ENCODE data around the gene RBPMS2. TPM values are rescaled to one million over a fixed set of nuclear protein-coding genes. Genes with fewer than 3 reads are reported as not detected.

RBPMS2 gene
- polyA plus RNA-seq, 2 of the 4 experiments (the other 2 are of a cell fraction): 3.0 to 8.7 TPM

DNA sequence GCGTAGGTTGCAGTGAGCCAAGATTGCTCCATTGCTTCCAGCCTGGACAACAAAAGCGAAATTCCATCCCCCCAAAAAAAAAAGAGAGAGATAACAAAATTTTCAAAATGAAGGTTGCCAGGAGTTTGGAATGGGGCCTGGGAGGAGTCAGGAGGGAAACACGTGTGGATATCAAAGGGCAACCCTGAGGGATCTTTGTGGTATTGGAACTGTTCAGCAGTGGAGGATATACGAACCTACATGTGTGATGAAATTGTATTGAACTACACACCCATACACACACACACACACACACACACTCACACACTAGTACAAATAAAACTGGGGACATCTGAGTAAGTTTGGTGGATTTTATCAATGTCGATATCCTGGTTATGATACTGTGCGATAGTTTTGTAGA, 61.8 kb downstream of the RBPMS2 start:
- H3K4me2 ChIP-seq: no peak overlapping the region
- DNase-seq (ENCODE audit: low read depth in 1 of 2, low spot score in 1 of 2): no peak
- POLR2A ChIA-PET: interaction anchor here (0.6 kb wide), 1 partner anchor 236 kb away, joined by 3 read pairs; no protein-coding TSS in a partner anchor
- WGBS (ENCODE audit: missing lambda C conversion rate): 87% methylated on average over 6 of the region's 6 CpGs
- CTCF ChIA-PET: interaction anchor here (1.0 to 44.5 kb wide), 3 partner anchors 16 to 286 kb away, joined by 3 to 1052 read pairs (median 121); no protein-coding TSS in a partner anchor
- H3K4me3 ChIP-seq: no peak overlapping the region
- no peak for ATAC-seq
- no peaks in the 10 kb centered on the region for H3K9me3 ChIP-seq
- H3K4me1 ChIP-seq: 0 out of 3 replicates have a peak, but pooled peaks cover 3% of the 10 kb centered on the region
- H3K27ac ChIP-seq: no peak overlapping the region
- no peak for FAIRE-seq
- TF ChIP-seq, protein P1, sequence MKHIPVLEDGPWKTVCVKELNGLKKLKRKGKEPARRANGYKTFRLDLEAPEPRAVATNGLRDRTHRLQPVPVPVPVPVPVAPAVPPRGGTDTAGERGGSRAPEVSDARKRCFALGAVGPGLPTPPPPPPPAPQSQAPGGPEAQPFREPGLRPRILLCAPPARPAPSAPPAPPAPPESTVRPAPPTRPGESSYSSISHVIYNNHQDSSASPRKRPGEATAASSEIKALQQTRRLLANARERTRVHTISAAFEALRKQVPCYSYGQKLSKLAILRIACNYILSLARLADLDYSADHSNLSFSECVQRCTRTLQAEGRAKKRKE (CRISPR knock-in tag; IDR thresholded peaks at IDR 0.05; ENCODE audit: low read depth): no peak
- TF ChIP-seq TFCP2L1 (CRISPR knock-in tag; IDR thresholded peaks at IDR 0.05) (no peak), CBX8 (IDR thresholded peaks at IDR 0.05) (no peak), MYC (IDR thresholded peaks at IDR 0.05; ENCODE audit: borderline replicate concordance, low read length) (no peak), POLR2AphosphoS2 (conservative IDR thresholded peaks at IDR 0.05; ENCODE audit: low read length) (no peak), TP53 (CRISPR knock-in tag; IDR thresholded peaks at IDR 0.05) (no peak)

DNA sequence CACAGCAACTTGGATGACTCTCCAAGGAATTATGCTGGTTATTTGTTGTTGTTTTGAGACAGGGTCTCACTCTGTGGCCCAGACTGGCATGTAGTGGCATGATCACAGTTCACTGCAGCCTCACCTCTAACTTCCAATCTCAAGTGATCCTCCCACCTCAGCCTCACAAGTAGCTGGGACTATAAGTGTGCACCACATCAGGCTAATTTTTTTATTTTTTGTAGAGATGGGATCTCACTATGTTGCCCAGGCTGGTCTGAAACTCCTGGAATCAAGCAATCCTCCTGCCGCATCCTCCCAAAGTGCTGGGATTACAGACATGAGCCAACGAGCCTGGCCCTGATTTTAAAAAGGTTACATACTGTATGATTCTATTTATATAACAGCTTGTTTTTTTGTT, 63.0 kb downstream of the RBPMS2 start:
- H3K4me3 ChIP-seq: no peak overlapping the region

More for the DNA sequence above, 63.0 kb downstream of the RBPMS2 start:
- H3K4me2 ChIP-seq: no peak overlapping the region
- 63% methylated on average over 2 of the region's 2 CpGs for WGBS (ENCODE audit: missing lambda C conversion rate)
- POLR2A ChIA-PET: interaction anchor here (0.7 kb wide), 1 partner anchor 48 kb away, joined by 11 read pairs; no protein-coding TSS in a partner anchor
- TF ChIP-seq MAZ (IDR thresholded peaks at IDR 0.05; ENCODE audit: borderline replicate concordance, low read depth, low read length) (no peak), POLR2A (IDR thresholded peaks at IDR 0.05; ENCODE audit: low read length) (no peak), NFE2L2 (conservative IDR thresholded peaks at IDR 0.05; ENCODE audit: low read length) (no peak), E2F6 (IDR thresholded peaks at IDR 0.05; ENCODE audit: borderline replicate concordance, low read depth) (no peak), CBX2 (IDR thresholded peaks at IDR 0.05; ENCODE audit: borderline replicate concordance, low read depth) (no peak), CBX8 (IDR thresholded peaks at IDR 0.05) (no peak), TFCP2L1 (CRISPR knock-in tag; IDR thresholded peaks at IDR 0.05) (no peak), ZFP36 (IDR thresholded peaks at IDR 0.05; ENCODE audit: borderline replicate concordance, partially characterized antibody) (no peak), USF2 (IDR thresholded peaks at IDR 0.05) (no peak)
- TF ChIP-seq, protein P2, sequence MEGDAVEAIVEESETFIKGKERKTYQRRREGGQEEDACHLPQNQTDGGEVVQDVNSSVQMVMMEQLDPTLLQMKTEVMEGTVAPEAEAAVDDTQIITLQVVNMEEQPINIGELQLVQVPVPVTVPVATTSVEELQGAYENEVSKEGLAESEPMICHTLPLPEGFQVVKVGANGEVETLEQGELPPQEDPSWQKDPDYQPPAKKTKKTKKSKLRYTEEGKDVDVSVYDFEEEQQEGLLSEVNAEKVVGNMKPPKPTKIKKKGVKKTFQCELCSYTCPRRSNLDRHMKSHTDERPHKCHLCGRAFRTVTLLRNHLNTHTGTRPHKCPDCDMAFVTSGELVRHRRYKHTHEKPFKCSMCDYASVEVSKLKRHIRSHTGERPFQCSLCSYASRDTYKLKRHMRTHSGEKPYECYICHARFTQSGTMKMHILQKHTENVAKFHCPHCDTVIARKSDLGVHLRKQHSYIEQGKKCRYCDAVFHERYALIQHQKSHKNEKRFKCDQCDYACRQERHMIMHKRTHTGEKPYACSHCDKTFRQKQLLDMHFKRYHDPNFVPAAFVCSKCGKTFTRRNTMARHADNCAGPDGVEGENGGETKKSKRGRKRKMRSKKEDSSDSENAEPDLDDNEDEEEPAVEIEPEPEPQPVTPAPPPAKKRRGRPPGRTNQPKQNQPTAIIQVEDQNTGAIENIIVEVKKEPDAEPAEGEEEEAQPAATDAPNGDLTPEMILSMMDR (IDR thresholded peaks at IDR 0.05): no peak
- TF ChIP-seq, protein P3, sequence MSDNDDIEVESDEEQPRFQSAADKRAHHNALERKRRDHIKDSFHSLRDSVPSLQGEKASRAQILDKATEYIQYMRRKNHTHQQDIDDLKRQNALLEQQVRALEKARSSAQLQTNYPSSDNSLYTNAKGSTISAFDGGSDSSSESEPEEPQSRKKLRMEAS (IDR thresholded peaks at IDR 0.05): no peak
- ATAC-seq (no peak), FAIRE-seq (no peak), DNase-seq (ENCODE audit: low read depth in 1 of 2, low spot score in 1 of 2) (no peak)
- H3K27ac ChIP-seq: no peak overlapping the region
- CTCF ChIA-PET: interaction anchor here (0.6 to 44.5 kb wide), 4 partner anchors 9 to 341 kb away, joined by 3 to 1052 read pairs (median 62); no protein-coding TSS in a partner anchor
- H3K9me3 ChIP-seq: no peaks in the 10 kb centered on the region
- H3K4me1 ChIP-seq: 0 out of 3 replicates have a peak, but pooled peaks cover 3% of the 10 kb centered on the region
